Astrocyte of the cerebellum (primary cell): ENCODE data around the gene FBXW8.

Experiments used
- DNase-seq: peaks from one replicate; pipeline ENCODE4 v3.0.0-alpha.2; 2011; ENCODE audit warnings: low read depth
- H3K4me3 ChIP-seq: 2 replicates; pipeline ENCODE4 v1.5.1; 2011; ENCODE audit warnings: mild to moderate bottlenecking, low read depth, low read length, moderate library complexity
- CTCF ChIP-seq: IDR thresholded peaks from 2 replicates; pipeline ENCODE4 v1.5.1; 2012; ENCODE audit warnings: low read length, low read depth, moderate library complexity, mild to moderate bottlenecking; ENCODE audit errors: missing control alignments
- in situ Hi-C: cut with HindIII; loops from 2 replicates; pipeline ENCODE4 v1.10.0; 2017; ENCODE audit warnings: low sequenced_read_pairs

The FBXW8 gene

GRCh38 chr12:117071009-117071408 is 160.3 kb downstream of the FBXW8 start:
- in situ Hi-C loops: no loop called here
- DNase-seq: no peak
- H3K4me3 ChIP-seq: no peak overlapping the region
- no peak for TF ChIP-seq CTCF

GRCh38 chr12:117072106-117072505 is 161.4 kb downstream of the FBXW8 start:
- no peak for DNase-seq
- no peak overlapping the region for H3K4me3 ChIP-seq
- in situ Hi-C loops: no loop called here
- TF ChIP-seq CTCF: no peak

- no peak for TF ChIP-seq CTCF
- in situ Hi-C loops: no loop called here
- no peak for DNase-seq
- no peak overlapping the region for H3K4me3 ChIP-seq
Observed at GRCh38 chr12:117072736-117073490, 162.2 kb downstream of the FBXW8 start.

GRCh38 chr12:117073611-117074010 is 162.9 kb downstream of the FBXW8 start:
- in situ Hi-C loops: no loop called here
- no peak overlapping the region for H3K4me3 ChIP-seq
- no peak for TF ChIP-seq CTCF
- DNase-seq: no peak

- TF ChIP-seq CTCF: no peak
- DNase-seq: no peak
- in situ Hi-C loops: no loop called here
- H3K4me3 ChIP-seq: no peak overlapping the region
Observed at GRCh38 chr12:117076410-117077372, 165.9 kb downstream of the FBXW8 start.

- in situ Hi-C loops: no loop called here
- DNase-seq: no peak
- H3K4me3 ChIP-seq: no peak overlapping the region
- TF ChIP-seq CTCF: no peak
Observed at GRCh38 chr12:117079487-117079886, 168.7 kb downstream of the FBXW8 start.
